GM23338 (cell line): ENCODE data around the gene SLIT1. TPM values are rescaled to one million over a fixed set of nuclear protein-coding genes. Genes with fewer than 3 reads are reported as not detected.

Experiments
- ATAC-seq: fragments of 200-7000 bp; cut with Tn5 transposase; 3 replicates; pipeline ENCODE4 v1.9.1; 2020
- DNase-seq: peaks from one replicate; pipeline ENCODE4 v3.0.0-alpha.2; 2015; ENCODE audit warnings: low spot score
- H2AFZ ChIP-seq: fragments of 200-600 bp; sonication (generic); 2 replicates; pipeline ENCODE4 v1.8.0; 2016; ENCODE audit warnings: antibody characterized with exemption, mild to moderate bottlenecking, moderate library complexity
- H3F3A ChIP-seq: fragments of 200-600 bp; sonication (generic); replicated peaks from 2 replicates; pipeline ENCODE4 v1.8.0; 2017; ENCODE audit warnings: antibody characterized with exemption, mixed run types, low read depth
- H3K27ac ChIP-seq: fragments of 200-600 bp; sonication (generic); 2 replicates; pipeline ENCODE4 v1.6.1; 2016; ENCODE audit warnings: low read depth
- H3K27me3 ChIP-seq: fragments of 200-600 bp; sonication (generic); 2 replicates; pipeline ENCODE4 v1.8.0; 2016; ENCODE audit warnings: mild to moderate bottlenecking, mixed run types, moderate library complexity; ENCODE audit not compliant: insufficient read depth
- H3K36me3 ChIP-seq: fragments of 200-600 bp; sonication (generic); 2 replicates; pipeline ENCODE4 v1.8.0; 2016; ENCODE audit warnings: mild to moderate bottlenecking; ENCODE audit not compliant: insufficient read depth
- H3K4me1 ChIP-seq: fragments of 200-600 bp; sonication (generic); 2 replicates; pipeline ENCODE4 v1.8.0; 2016; ENCODE audit warnings: mild to moderate bottlenecking, moderate library complexity; ENCODE audit not compliant: insufficient read depth
- H3K4me2 ChIP-seq: fragments of 200-600 bp; sonication (generic); 2 replicates; pipeline ENCODE4 v1.7.1; 2017; ENCODE audit warnings: mixed run types
- H3K4me3 ChIP-seq: fragments of 200-600 bp; sonication (generic); 2 replicates; pipeline ENCODE4 v1.6.1; 2016; ENCODE audit warnings: mixed run types
- H3K79me2 ChIP-seq: fragments of 200-600 bp; sonication (generic); replicated peaks from 2 replicates; pipeline ENCODE4 v1.8.0; 2017; ENCODE audit warnings: mild to moderate bottlenecking; ENCODE audit not compliant: insufficient read depth
- H3K9me2 ChIP-seq: fragments of 200-600 bp; sonication (generic); 2 replicates; pipeline ENCODE4 v1.8.0; 2017; ENCODE audit not compliant: insufficient read depth
- H4K20me1 ChIP-seq: fragments of 200-600 bp; sonication (generic); replicated peaks from 2 replicates; pipeline ENCODE4 v1.8.0; 2017; ENCODE audit warnings: mild to moderate bottlenecking; ENCODE audit not compliant: insufficient read depth
- H3K27ac Mint-ChIP-seq: 2 replicates; pipeline ENCODE4 v1.8.0; 2020; ENCODE audit warnings: inconsistent platforms, mild to moderate bottlenecking, moderate library complexity, mixed read lengths
- H3K27me3 Mint-ChIP-seq: 3 replicates; pipeline ENCODE4 v1.8.0; 2022; ENCODE audit warnings: low read depth, mild to moderate bottlenecking, moderate library complexity, mixed read lengths, inconsistent platforms; ENCODE audit not compliant: insufficient read depth, poor library complexity
- H3K36me3 Mint-ChIP-seq: 3 replicates; pipeline ENCODE4 v1.8.0; 2021; ENCODE audit warnings: low read depth, mild to moderate bottlenecking, inconsistent platforms, moderate library complexity, mixed read lengths
- H3K4me1 Mint-ChIP-seq: 3 replicates; pipeline ENCODE4 v1.8.0; 2020; ENCODE audit warnings: mild to moderate bottlenecking, inconsistent platforms, mixed read lengths
- H3K4me3 Mint-ChIP-seq: 3 replicates; pipeline ENCODE4 v1.8.0; 2021; ENCODE audit warnings: moderate library complexity, mild to moderate bottlenecking, inconsistent platforms, mixed read lengths
- H3K9me3 Mint-ChIP-seq: 3 replicates; pipeline ENCODE4 v1.8.0; 2020; ENCODE audit warnings: moderate library complexity, mild to moderate bottlenecking, inconsistent platforms, mixed read lengths
- CREB1 ChIP-seq: fragments of 250-450 bp; sonication (Bioruptor Pico); IDR thresholded peaks from 2 replicates; pipeline ENCODE4 v1.5.0; 2020; ENCODE audit warnings: low read depth, mild to moderate bottlenecking, moderate library complexity
- ETS1 ChIP-seq: IDR thresholded peaks from 2 replicates; pipeline ENCODE4 v1.6.1; 2016; ENCODE audit warnings: antibody characterized with exemption
- EZH2 ChIP-seq: fragments of 200-600 bp; sonication (generic); IDR thresholded peaks from one replicate; pipeline ENCODE4 v1.8.0; 2017; ENCODE audit warnings: antibody characterized with exemption, mild to moderate bottlenecking, low read depth; ENCODE audit not compliant: unreplicated experiment
- EZH2phosphoT487 ChIP-seq: fragments of 200-600 bp; sonication (generic); IDR thresholded peaks from one replicate; pipeline ENCODE4 v1.8.1; 2018; ENCODE audit warnings: antibody characterized with exemption; ENCODE audit not compliant: unreplicated experiment
- JUNB ChIP-seq: IDR thresholded peaks from one replicate; pipeline ENCODE4 v1.6.1; 2016; ENCODE audit warnings: antibody characterized with exemption; ENCODE audit not compliant: unreplicated experiment
- NANOG ChIP-seq: IDR thresholded peaks from 2 replicates; pipeline ENCODE4 v1.6.1; 2016; ENCODE audit warnings: antibody characterized with exemption, borderline replicate concordance
- POLR2AphosphoS5 ChIP-seq: IDR thresholded peaks from 2 replicates; pipeline ENCODE4 v1.6.1; 2016; ENCODE audit warnings: antibody characterized with exemption, low read depth
- ZNF114 ChIP-seq: fragments of 250-450 bp; sonication (Bioruptor Pico); IDR thresholded peaks from 2 replicates; pipeline ENCODE4 v1.5.0; 2020; ENCODE audit warnings: mild to moderate bottlenecking, moderate library complexity
- polyA plus RNA-seq: library from polyadenylated mRNA; unstranded; fragments of >200 nt; fragmentation: Nextera tagmentation; extraction: Ambion mirVana; gene quantifications from 2 replicates; pipeline ENCODE4 v1.2.1, GENCODE V29; 2016
- total RNA-seq: library from RNA; depleted of rRNA; stranded (reverse); fragments of >200 nt; shearing (Covaris generic); gene quantifications from 2 replicates; pipeline ENCODE4 v1.2.3, GENCODE V29; 2014
- TF ChIP-seq, protein P1 (sequence below), 2 experiments: fragments of 200-600 bp in 1 of 2; sonication (generic) in 1 of 2; conservative IDR thresholded peaks; 2 replicates each; pipeline versions ENCODE4 v1.5.1 to v1.6.1; 2016 to 2017; ENCODE audit warnings: antibody characterized with exemption in 2 of 2, low read depth in 2 of 2, mild to moderate bottlenecking in 2 of 2, moderate library complexity in 1 of 2
- TF ChIP-seq, protein P2 (sequence below): IDR thresholded peaks from one replicate; pipeline ENCODE4 v1.6.1; 2018; ENCODE audit warnings: antibody characterized with exemption; ENCODE audit not compliant: unreplicated experiment

Gene SLIT1
- total and polyA plus RNA-seq, 2 experiments from 2014 or later, result 0.76 to 1.7 TPM

- H4K20me1 ChIP-seq, result no peaks in the 10 kb centered on the region
- Mint-ChIP-seq H3K27ac (no peak overlapping the region), H3K36me3 (no peaks in the 10 kb centered on the region), H3K27me3 (peaks cover 18% of the 10 kb centered on the region), H3K4me3 (no peak overlapping the region), H3K4me1 (peaks cover 16% of the 10 kb centered on the region), H3K9me3 (no peaks in the 10 kb centered on the region)
- no peaks in the 10 kb centered on the region for H3K36me3 ChIP-seq
- TF ChIP-seq, protein P1, sequence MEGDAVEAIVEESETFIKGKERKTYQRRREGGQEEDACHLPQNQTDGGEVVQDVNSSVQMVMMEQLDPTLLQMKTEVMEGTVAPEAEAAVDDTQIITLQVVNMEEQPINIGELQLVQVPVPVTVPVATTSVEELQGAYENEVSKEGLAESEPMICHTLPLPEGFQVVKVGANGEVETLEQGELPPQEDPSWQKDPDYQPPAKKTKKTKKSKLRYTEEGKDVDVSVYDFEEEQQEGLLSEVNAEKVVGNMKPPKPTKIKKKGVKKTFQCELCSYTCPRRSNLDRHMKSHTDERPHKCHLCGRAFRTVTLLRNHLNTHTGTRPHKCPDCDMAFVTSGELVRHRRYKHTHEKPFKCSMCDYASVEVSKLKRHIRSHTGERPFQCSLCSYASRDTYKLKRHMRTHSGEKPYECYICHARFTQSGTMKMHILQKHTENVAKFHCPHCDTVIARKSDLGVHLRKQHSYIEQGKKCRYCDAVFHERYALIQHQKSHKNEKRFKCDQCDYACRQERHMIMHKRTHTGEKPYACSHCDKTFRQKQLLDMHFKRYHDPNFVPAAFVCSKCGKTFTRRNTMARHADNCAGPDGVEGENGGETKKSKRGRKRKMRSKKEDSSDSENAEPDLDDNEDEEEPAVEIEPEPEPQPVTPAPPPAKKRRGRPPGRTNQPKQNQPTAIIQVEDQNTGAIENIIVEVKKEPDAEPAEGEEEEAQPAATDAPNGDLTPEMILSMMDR (conservative IDR thresholded peaks at IDR 0.05; ENCODE audit: low read depth in 2 of 2), result peak in 1 of 2 experiments; percentile 28; a peak in 1 of 4 replicates
- no peak for TF ChIP-seq POLR2AphosphoS5
- no peak overlapping the region for H3K27ac ChIP-seq
- H3K4me1 ChIP-seq, result no peaks in the 10 kb centered on the region
- no peak overlapping the region for H2AFZ ChIP-seq
- DNase-seq (no peak), ATAC-seq (no peak)
- no peak overlapping the region for H3K4me3 ChIP-seq
- no peaks in the 10 kb centered on the region for H3K79me2 ChIP-seq
- no peak overlapping the region for H3K4me2 ChIP-seq
- no peaks in the 10 kb centered on the region for H3K27me3 ChIP-seq
- H3K9me2 ChIP-seq, result no peaks in the 10 kb centered on the region
- H3F3A ChIP-seq, result no peaks in the 10 kb centered on the region
Measured at GRCh38 chr10:97018251-97019212, 167.2 kb downstream of the SLIT1 start.

DNA sequence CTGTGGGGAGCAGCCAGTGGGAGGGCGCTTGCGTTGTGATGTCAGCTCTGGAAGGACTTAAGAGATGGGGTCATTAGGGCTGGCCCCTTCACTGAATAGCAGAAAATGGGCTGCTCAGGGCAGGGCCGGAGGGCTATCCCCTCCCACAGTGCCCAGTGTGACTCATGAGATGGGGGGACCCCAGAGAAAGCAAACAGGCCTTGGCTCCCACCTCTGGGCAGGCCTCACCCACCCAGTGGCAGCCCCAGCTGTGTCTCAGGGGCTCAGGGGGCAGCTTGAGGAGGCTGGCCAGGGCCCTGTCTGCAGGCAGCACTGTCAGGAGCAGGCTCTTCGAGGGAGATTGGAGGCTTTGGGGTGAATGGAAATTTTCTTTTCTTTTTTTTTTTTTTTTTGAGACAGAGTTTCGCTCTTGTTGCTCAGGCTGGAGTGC is 168.3 kb downstream of the SLIT1 start:
- no peak overlapping the region for H3K27ac ChIP-seq
- Mint-ChIP-seq H3K36me3 (no peaks in the 10 kb centered on the region), H3K27me3 (peaks cover 14% of the 10 kb centered on the region), H3K4me3 (no peak overlapping the region), H3K27ac (no peak overlapping the region), H3K4me1 (peaks cover 16% of the 10 kb centered on the region), H3K9me3 (no peaks in the 10 kb centered on the region)
- no peaks in the 10 kb centered on the region for H3K4me1 ChIP-seq
- no peaks in the 10 kb centered on the region for H4K20me1 ChIP-seq
- TF ChIP-seq JUNB (no peak), NANOG (no peak), EZH2phosphoT487 (no peak), CREB1 (CRISPR knock-in tag) (no peak), EZH2 (no peak), POLR2AphosphoS5 (no peak), ETS1 (no peak), ZNF114 (CRISPR knock-in tag) (no peak)
- TF ChIP-seq, protein P1 (conservative IDR thresholded peaks at IDR 0.05; ENCODE audit: low read depth in 2 of 2), result no peak
- TF ChIP-seq, protein P2, sequence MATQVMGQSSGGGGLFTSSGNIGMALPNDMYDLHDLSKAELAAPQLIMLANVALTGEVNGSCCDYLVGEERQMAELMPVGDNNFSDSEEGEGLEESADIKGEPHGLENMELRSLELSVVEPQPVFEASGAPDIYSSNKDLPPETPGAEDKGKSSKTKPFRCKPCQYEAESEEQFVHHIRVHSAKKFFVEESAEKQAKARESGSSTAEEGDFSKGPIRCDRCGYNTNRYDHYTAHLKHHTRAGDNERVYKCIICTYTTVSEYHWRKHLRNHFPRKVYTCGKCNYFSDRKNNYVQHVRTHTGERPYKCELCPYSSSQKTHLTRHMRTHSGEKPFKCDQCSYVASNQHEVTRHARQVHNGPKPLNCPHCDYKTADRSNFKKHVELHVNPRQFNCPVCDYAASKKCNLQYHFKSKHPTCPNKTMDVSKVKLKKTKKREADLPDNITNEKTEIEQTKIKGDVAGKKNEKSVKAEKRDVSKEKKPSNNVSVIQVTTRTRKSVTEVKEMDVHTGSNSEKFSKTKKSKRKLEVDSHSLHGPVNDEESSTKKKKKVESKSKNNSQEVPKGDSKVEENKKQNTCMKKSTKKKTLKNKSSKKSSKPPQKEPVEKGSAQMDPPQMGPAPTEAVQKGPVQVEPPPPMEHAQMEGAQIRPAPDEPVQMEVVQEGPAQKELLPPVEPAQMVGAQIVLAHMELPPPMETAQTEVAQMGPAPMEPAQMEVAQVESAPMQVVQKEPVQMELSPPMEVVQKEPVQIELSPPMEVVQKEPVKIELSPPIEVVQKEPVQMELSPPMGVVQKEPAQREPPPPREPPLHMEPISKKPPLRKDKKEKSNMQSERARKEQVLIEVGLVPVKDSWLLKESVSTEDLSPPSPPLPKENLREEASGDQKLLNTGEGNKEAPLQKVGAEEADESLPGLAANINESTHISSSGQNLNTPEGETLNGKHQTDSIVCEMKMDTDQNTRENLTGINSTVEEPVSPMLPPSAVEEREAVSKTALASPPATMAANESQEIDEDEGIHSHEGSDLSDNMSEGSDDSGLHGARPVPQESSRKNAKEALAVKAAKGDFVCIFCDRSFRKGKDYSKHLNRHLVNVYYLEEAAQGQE, result no peak
- H3K27me3 ChIP-seq, result no peaks in the 10 kb centered on the region
- H3K4me3 ChIP-seq, result no peak overlapping the region
- H3K79me2 ChIP-seq, result no peaks in the 10 kb centered on the region
- DNase-seq (no peak), ATAC-seq (peak; percentile 15)
- no peak overlapping the region for H3K4me2 ChIP-seq
- H3F3A ChIP-seq, result no peaks in the 10 kb centered on the region
- no peak overlapping the region for H2AFZ ChIP-seq
- no peaks in the 10 kb centered on the region for H3K9me2 ChIP-seq
- no peaks in the 10 kb centered on the region for H3K36me3 ChIP-seq
